ENCODE measurements around the gene RTN4R. TPM values are rescaled to one million over a fixed set of nuclear protein-coding genes. Genes with fewer than 3 reads are reported as not detected.

Gene RTN4R
- total RNA-seq, 1 experiment from 2014 or later: 9.6 TPM

DNA sequence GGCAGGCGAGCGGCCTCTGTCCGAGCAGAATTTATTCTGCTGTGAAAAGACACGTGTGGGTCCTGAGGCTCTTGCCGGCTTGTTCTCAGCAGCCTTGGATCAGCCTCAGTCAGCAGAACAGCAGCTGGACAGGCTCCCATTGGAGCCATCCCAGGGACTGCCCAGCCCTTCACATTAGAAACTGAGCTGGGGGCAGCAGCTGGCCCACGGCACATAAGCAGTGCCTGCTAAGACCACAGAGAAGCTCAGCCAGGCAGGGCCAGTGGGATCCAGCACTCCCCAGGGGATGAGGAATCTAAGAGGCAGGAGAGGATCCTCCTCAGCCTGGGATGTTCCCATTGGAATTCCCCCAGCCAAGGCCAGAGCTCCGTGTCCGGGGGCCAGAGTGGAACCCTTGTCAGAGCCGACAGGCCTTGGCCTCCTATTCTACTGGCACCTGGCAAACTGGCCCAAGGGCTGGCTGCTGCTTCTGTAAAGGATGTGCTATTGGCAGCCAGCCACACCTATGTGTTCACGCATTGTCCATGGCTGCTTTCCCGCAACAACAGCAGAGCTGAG lies 18.2 kb downstream of the RTN4R start:
- Histone ChIP-seq H3K9me3 (ENCODE audit: low read depth, low read length, poor library complexity, severe bottlenecking) (no peaks in the 10 kb centered on the region), H3K27ac (ENCODE audit: low read depth, low read length, poor library complexity, severe bottlenecking) (no peak overlapping the region), H3K36me3 (ENCODE audit: insufficient read depth, low read length, poor library complexity, severe bottlenecking) (no peaks in the 10 kb centered on the region), H3K27me3 (replicated peaks; ENCODE audit: insufficient read depth, low read depth, low read length, poor library complexity) (no peaks in the 10 kb centered on the region), H3K4me3 (ENCODE audit: low read depth, low read length, poor library complexity, severe bottlenecking) (no peak overlapping the region), H3K4me1 (ENCODE audit: insufficient read depth, low read length, poor library complexity, severe bottlenecking) (peaks cover 13% of the 10 kb centered on the region)
- TF ChIP-seq EZH2 (IDR thresholded peaks at IDR 0.05; ENCODE audit: borderline replicate concordance, low read depth, low read length, poor library complexity, severe bottlenecking): no peak
- TF ChIP-seq, protein P1, sequence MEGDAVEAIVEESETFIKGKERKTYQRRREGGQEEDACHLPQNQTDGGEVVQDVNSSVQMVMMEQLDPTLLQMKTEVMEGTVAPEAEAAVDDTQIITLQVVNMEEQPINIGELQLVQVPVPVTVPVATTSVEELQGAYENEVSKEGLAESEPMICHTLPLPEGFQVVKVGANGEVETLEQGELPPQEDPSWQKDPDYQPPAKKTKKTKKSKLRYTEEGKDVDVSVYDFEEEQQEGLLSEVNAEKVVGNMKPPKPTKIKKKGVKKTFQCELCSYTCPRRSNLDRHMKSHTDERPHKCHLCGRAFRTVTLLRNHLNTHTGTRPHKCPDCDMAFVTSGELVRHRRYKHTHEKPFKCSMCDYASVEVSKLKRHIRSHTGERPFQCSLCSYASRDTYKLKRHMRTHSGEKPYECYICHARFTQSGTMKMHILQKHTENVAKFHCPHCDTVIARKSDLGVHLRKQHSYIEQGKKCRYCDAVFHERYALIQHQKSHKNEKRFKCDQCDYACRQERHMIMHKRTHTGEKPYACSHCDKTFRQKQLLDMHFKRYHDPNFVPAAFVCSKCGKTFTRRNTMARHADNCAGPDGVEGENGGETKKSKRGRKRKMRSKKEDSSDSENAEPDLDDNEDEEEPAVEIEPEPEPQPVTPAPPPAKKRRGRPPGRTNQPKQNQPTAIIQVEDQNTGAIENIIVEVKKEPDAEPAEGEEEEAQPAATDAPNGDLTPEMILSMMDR (conservative IDR thresholded peaks at IDR 0.05; ENCODE audit: low read depth, low read length): no peak
- intact Hi-C loops (cut with micrococcal nuclease; ENCODE audit: unreplicated experiment): no loop called here
- BruUV-seq (replicated peaks): no TSS peak
- DNase-seq (ENCODE audit: low spot score): no peak
- ChIA-PET CTCF (no interaction called here), POLR2A (ENCODE audit: low non-redundant PET) (no interaction called here)

DNA sequence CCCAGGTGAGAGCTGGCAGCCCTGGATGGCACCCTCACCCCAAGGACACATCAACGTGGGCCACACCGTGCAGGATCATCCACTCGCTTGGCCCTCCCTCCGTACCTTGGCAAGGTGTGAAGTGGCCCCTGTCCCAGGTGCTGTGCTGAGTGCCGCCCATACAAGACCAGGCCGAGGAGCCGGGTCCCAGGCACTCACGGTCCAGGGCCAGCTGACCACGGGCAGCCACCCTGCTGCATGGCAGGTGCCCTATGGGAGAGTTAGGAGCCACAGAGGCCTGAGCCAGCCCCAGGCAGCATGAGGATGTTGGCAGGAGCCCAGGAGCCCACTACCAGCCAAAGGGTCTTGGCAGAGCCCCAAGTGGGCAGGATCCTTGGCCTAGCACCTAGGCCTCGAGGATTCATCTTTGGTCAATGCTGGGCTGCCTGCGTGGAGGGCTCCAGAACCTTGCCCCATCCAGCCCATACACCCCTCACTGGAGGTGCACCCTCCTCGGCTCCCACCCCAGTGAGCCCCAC lies 19.6 kb downstream of the RTN4R start:
- Histone ChIP-seq H3K27ac (ENCODE audit: low read depth, low read length, poor library complexity, severe bottlenecking) (no peak overlapping the region), H3K27me3 (replicated peaks; ENCODE audit: insufficient read depth, low read depth, low read length, poor library complexity) (no peaks in the 10 kb centered on the region), H3K4me3 (ENCODE audit: low read depth, low read length, poor library complexity, severe bottlenecking) (no peak overlapping the region), H3K4me1 (ENCODE audit: insufficient read depth, low read length, poor library complexity, severe bottlenecking) (peaks cover 26% of the 10 kb centered on the region), H3K36me3 (ENCODE audit: insufficient read depth, low read length, poor library complexity, severe bottlenecking) (no peaks in the 10 kb centered on the region), H3K9me3 (ENCODE audit: low read depth, low read length, poor library complexity, severe bottlenecking) (no peaks in the 10 kb centered on the region)
- no peak for DNase-seq (ENCODE audit: low spot score)
- intact Hi-C loops (cut with micrococcal nuclease; ENCODE audit: unreplicated experiment): no loop called here
- BruUV-seq (replicated peaks): no TSS peak
- TF ChIP-seq, protein P1 (conservative IDR thresholded peaks at IDR 0.05; ENCODE audit: low read depth, low read length): no peak
- no peak for TF ChIP-seq EZH2 (IDR thresholded peaks at IDR 0.05; ENCODE audit: borderline replicate concordance, low read depth, low read length, poor library complexity, severe bottlenecking)
- POLR2A ChIA-PET (ENCODE audit: low non-redundant PET): no interaction called here
- CTCF ChIA-PET: no interaction called here

DNA sequence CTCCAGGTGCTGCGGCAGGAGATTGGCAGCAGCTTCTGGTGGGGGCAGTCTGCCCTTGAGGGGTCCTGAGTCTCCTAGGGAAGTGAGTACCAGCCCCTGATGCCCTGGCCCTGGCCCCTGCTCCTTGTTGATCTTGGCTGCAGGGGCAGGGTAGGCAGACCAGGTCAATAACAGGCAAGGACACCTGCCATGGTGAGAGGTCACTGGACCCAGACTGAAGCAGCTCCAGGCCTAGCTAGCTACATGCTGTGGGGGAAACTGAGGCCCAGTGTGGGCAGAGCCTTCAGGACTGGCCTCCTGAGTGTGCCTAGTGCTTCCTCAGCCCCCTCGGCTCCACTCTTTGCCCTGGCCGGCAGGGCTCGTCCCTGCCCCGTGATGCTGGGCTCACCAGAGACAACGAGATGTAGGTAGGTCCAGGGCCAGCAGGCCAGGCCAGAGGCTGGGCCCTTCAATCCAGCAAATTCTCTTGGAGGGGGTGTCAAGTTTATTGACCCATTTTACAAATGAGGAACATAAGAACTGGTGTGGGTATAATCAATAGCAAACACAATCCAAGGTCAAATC lies 20.4 kb downstream of the RTN4R start:
- H3K36me3 ChIP-seq (ENCODE audit: insufficient read depth, low read length, poor library complexity, severe bottlenecking): no peaks in the 10 kb centered on the region
- BruUV-seq (replicated peaks): no TSS peak
- CTCF ChIA-PET: no interaction called here
- intact Hi-C loops (cut with micrococcal nuclease; ENCODE audit: unreplicated experiment): no loop called here
- no peaks in the 10 kb centered on the region for H3K9me3 ChIP-seq (ENCODE audit: low read depth, low read length, poor library complexity, severe bottlenecking)
- no peak for DNase-seq (ENCODE audit: low spot score)
- TF ChIP-seq, protein P1 (conservative IDR thresholded peaks at IDR 0.05; ENCODE audit: low read depth, low read length): no peak
- TF ChIP-seq EZH2 (IDR thresholded peaks at IDR 0.05; ENCODE audit: borderline replicate concordance, low read depth, low read length, poor library complexity, severe bottlenecking): no peak
- no peak overlapping the region for H3K27ac ChIP-seq (ENCODE audit: low read depth, low read length, poor library complexity, severe bottlenecking)
- H3K27me3 ChIP-seq (replicated peaks; ENCODE audit: insufficient read depth, low read depth, low read length, poor library complexity): no peaks in the 10 kb centered on the region
- POLR2A ChIA-PET (ENCODE audit: low non-redundant PET): no interaction called here
- H3K4me1 ChIP-seq (ENCODE audit: insufficient read depth, low read length, poor library complexity, severe bottlenecking): peaks cover 34% of the 10 kb centered on the region
- no peak overlapping the region for H3K4me3 ChIP-seq (ENCODE audit: low read depth, low read length, poor library complexity, severe bottlenecking)

Measured in A673 (cell line).